Activated naive CD4-positive, alpha-beta T cell treated with anti-CD3 and anti-CD28 coated beads, Interleukin-2, amount 50 U/mL, for 24 hours (primary cell): ENCODE results near the gene SIPA1L3.

ENCODE experiments used
- H3K27ac Mint-ChIP-seq: one replicate; pipeline ENCODE4 v1.8.0; 2021; ENCODE audit warnings: mild to moderate bottlenecking, mixed read lengths
- H3K27me3 Mint-ChIP-seq: one replicate; pipeline ENCODE4 v1.8.0; 2021; ENCODE audit warnings: mixed read lengths
- H3K36me3 Mint-ChIP-seq: one replicate; pipeline ENCODE4 v1.8.0; 2021; ENCODE audit warnings: mixed read lengths
- H3K4me1 Mint-ChIP-seq: one replicate; pipeline ENCODE4 v1.8.0; 2021; ENCODE audit warnings: mixed read lengths
- H3K4me3 Mint-ChIP-seq: one replicate; pipeline ENCODE4 v1.8.0; 2021; ENCODE audit warnings: mild to moderate bottlenecking, mixed read lengths
- H3K9me3 Mint-ChIP-seq: one replicate; pipeline ENCODE4 v1.8.0; 2021; ENCODE audit warnings: mixed read lengths

Gene SIPA1L3

DNA sequence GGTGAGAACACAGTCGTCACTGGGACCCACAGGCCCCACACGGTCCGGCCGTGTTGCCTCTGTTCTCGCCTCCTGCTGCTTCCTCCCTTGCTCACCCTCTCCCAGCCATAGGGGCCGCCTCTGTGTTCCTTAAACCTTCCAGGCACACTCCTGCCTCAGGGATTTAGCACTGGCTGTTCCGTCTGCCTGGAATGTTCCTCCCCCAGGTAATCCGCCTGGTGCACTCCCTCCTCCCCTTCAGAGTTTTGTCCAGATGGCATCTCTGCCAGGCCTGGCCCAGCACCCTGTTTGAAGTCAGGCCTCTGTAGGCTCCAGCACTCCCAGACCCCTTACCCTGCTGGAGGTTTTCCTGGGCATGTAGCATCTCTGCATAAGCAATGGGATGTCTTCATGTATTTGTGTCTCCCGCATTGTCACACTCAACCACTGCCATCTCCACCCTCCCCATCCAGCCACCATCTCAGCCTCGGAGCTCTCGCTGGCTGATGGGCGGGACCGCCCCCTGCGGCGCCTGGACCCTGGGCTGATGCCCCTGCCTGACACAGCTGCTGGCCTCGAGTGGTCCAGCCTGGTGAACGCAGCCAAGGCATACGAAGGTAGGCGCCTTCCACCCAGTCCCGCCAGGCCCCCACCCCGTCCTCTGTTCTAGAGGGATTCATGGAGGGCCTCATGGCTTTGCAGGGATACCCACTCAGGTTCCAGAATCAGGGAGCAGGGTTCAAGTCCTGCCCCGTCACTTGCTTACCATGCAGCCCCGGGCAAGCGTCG lies 291.1 kb downstream of the SIPA1L3 start:
- Mint-ChIP-seq H3K9me3 (no peaks in the 10 kb centered on the region), H3K27me3 (no peaks in the 10 kb centered on the region), H3K36me3 (peaks cover 18% of the 10 kb centered on the region), H3K27ac (no peak overlapping the region), H3K4me1 (no peaks in the 10 kb centered on the region), H3K4me3 (no peak overlapping the region)

DNA sequence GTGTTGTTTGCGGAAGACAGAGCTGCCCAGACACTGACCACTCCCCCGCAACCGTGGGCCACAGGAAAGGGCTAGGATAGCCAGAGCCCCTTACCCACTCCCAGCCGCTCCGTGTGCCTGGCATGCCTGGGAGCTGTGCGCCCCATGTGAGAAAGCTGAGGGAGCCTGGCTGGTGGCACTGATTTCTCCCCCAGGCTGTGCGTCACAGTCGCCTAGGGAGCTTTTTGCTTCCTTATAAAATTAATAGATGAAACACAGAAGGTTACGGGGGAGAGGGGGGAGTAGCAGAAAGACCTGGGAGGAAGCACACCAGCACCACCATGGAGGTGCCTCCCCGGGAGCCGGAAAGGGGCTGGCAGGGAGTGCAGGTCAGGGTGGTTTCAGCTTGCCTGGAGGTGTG lies 292.3 kb downstream of the SIPA1L3 start:
- Mint-ChIP-seq H3K4me3 (no peak overlapping the region), H3K4me1 (no peaks in the 10 kb centered on the region), H3K27me3 (no peaks in the 10 kb centered on the region), H3K36me3 (peaks cover 18% of the 10 kb centered on the region), H3K9me3 (no peaks in the 10 kb centered on the region), H3K27ac (no peak overlapping the region)

DNA sequence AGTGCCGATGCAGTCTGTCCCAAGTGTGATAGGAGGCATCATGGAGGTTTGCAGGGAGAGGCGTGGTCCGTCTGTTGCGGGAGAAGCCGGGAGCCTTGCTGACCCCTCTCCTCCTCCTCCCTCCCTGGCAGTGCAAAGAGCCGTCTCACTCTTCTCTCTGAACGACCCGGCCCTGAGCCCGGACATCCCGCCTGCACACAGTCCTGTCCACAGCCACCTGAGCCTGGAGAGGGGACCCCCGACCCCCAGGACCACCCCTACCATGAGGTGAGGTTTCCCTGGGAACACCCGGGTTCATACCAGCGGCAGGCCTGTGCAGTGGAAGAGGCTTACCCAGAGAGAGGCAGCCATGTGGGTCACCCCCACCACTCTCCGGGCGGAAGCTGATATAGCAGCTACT lies 294.7 kb downstream of the SIPA1L3 start:
- no peak overlapping the region for H3K4me3 Mint-ChIP-seq
- H3K4me1 Mint-ChIP-seq, result no peaks in the 10 kb centered on the region
- no peak overlapping the region for H3K27ac Mint-ChIP-seq
- H3K27me3 Mint-ChIP-seq, result no peaks in the 10 kb centered on the region
- peaks cover 16% of the 10 kb centered on the region for H3K36me3 Mint-ChIP-seq
- H3K9me3 Mint-ChIP-seq, result no peaks in the 10 kb centered on the region

DNA sequence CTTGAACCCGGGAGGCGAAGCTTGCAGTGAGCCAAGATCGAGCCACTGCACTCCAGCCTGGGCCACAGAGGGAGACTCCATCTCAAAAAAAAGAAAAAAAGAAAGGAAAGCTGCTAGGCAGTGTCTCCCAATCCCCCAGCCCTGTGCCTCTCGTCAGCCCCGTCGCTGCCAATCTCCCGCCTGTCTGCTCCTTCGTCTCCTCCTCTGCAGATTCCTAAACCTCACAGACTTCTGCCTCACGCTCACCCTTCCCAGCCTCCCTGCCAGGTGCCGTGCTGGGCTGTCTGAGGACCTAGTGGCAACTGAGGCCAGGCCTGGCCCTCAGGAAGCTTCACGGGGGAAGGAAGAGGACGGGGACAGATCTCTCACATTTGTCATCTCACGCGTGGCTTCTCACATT lies 295.5 kb downstream of the SIPA1L3 start:
- H3K27ac Mint-ChIP-seq, result no peak overlapping the region

GRCh38 chr19:38203197-38203596 lies 296.2 kb downstream of the SIPA1L3 start:
- Mint-ChIP-seq H3K4me1 (no peaks in the 10 kb centered on the region), H3K27me3 (no peaks in the 10 kb centered on the region), H3K27ac (no peak overlapping the region), H3K4me3 (no peak overlapping the region), H3K36me3 (peaks cover 17% of the 10 kb centered on the region), H3K9me3 (no peaks in the 10 kb centered on the region)

More for the DNA sequence above, 295.5 kb downstream of the SIPA1L3 start:
- Mint-ChIP-seq H3K4me3 (no peak overlapping the region), H3K9me3 (no peaks in the 10 kb centered on the region), H3K27me3 (no peaks in the 10 kb centered on the region), H3K36me3 (peaks cover 18% of the 10 kb centered on the region), H3K4me1 (no peaks in the 10 kb centered on the region)

GRCh38 chr19:38204096-38204495 lies 297.1 kb downstream of the SIPA1L3 start:
- H3K4me1 Mint-ChIP-seq, result no peaks in the 10 kb centered on the region
- H3K4me3 Mint-ChIP-seq, result no peak overlapping the region
- peaks cover 1% of the 10 kb centered on the region for H3K27me3 Mint-ChIP-seq
- no peak overlapping the region for H3K27ac Mint-ChIP-seq
- H3K9me3 Mint-ChIP-seq, result no peaks in the 10 kb centered on the region
- H3K36me3 Mint-ChIP-seq, result peaks cover 17% of the 10 kb centered on the region

GRCh38 chr19:38204728-38205127 lies 297.7 kb downstream of the SIPA1L3 start:
- no peak overlapping the region for H3K4me3 Mint-ChIP-seq
- H3K27ac Mint-ChIP-seq, result no peak overlapping the region
- peaks cover 17% of the 10 kb centered on the region for H3K36me3 Mint-ChIP-seq
- no peaks in the 10 kb centered on the region for H3K9me3 Mint-ChIP-seq
- peaks cover 2% of the 10 kb centered on the region for H3K27me3 Mint-ChIP-seq
- peaks cover 1% of the 10 kb centered on the region for H3K4me1 Mint-ChIP-seq

GRCh38 chr19:38206006-38206745 lies 299.2 kb downstream of the SIPA1L3 start:
- H3K4me3 Mint-ChIP-seq, result no peak overlapping the region
- H3K27me3 Mint-ChIP-seq, result peaks cover 12% of the 10 kb centered on the region
- H3K36me3 Mint-ChIP-seq, result peaks cover 17% of the 10 kb centered on the region
- H3K4me1 Mint-ChIP-seq, result peaks cover 12% of the 10 kb centered on the region
- no peaks in the 10 kb centered on the region for H3K9me3 Mint-ChIP-seq
- no peak overlapping the region for H3K27ac Mint-ChIP-seq

GRCh38 chr19:38206928-38207327 lies 299.9 kb downstream of the SIPA1L3 start:
- H3K9me3 Mint-ChIP-seq, result no peaks in the 10 kb centered on the region
- no peak overlapping the region for H3K27ac Mint-ChIP-seq

DNA sequence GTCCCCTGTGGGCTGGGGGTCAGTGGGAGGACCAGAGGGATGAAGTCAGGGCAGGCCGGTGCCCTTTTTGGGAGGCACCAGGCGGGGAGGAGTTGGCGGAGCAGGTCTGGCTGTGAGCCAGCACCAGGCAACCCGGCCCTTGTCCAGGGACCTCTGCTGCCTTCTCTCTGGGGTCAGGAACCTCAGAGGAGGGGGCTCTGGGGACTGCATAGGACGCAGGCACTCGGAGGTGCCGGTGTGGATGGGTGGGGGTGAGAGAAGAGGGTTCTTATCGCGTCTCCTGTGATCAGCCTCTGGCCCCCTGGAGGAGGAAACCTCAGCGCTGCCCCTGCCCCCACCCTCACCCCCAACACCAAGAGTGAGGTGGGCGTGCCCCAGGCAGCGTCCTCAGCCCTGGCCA lies 300.5 kb downstream of the SIPA1L3 start:
- Mint-ChIP-seq H3K27me3 (peaks cover 12% of the 10 kb centered on the region), H3K9me3 (no peaks in the 10 kb centered on the region), H3K27ac (no peak overlapping the region), H3K4me3 (no peak overlapping the region), H3K36me3 (peaks cover 12% of the 10 kb centered on the region), H3K4me1 (peaks cover 12% of the 10 kb centered on the region)

More at GRCh38 chr19:38206928-38207327, 299.9 kb downstream of the SIPA1L3 start:
- peaks cover 12% of the 10 kb centered on the region for H3K36me3 Mint-ChIP-seq
- peaks cover 12% of the 10 kb centered on the region for H3K4me1 Mint-ChIP-seq
- no peak overlapping the region for H3K4me3 Mint-ChIP-seq
- peaks cover 12% of the 10 kb centered on the region for H3K27me3 Mint-ChIP-seq

DNA sequence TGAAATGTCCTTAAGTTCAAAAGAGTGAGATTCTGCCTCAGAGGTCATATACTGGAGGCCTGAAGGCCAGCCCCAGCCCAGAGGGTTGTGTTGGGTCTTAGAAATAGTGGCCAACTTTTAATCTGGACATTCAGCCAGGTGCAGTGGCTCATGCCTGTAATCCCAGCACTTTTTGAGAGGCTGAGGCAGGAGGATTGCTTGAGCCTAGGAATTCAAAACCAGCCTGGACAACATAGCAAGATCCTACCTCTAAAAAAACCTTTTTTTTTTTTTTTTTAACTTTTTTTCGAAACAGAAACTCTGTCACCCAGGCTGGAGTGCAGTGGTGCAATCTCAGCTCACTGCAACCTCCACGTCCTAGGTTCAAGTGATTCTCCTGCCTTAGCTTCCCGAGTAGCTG lies 301.6 kb downstream of the SIPA1L3 start:
- Mint-ChIP-seq H3K36me3 (peaks cover 8% of the 10 kb centered on the region), H3K27ac (no peak overlapping the region), H3K27me3 (peaks cover 15% of the 10 kb centered on the region), H3K4me1 (peaks cover 12% of the 10 kb centered on the region), H3K4me3 (no peak overlapping the region), H3K9me3 (no peaks in the 10 kb centered on the region)

DNA sequence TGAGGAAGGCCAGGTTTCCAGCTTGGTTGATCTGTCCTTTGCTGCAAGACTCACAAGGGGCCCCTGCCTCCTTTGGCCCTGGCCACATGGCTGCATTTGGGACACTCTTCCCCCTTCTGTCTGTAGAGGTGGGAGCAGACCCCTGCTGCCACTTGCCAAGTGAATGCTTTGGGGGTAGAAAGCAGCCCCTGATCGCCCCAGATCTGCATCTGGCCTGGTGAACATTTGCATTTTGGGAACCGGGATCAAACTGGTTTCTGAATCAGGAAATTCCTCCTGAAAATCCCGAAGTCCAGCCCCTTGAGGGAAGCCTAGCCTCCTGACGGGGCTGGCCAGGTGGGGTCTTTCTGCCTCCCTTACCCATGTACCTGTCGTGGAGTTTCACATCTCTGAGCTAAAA lies 302.1 kb downstream of the SIPA1L3 start:
- peaks cover 17% of the 10 kb centered on the region for H3K4me1 Mint-ChIP-seq
- H3K9me3 Mint-ChIP-seq, result no peaks in the 10 kb centered on the region
- H3K27me3 Mint-ChIP-seq, result peaks cover 20% of the 10 kb centered on the region
- no peak overlapping the region for H3K4me3 Mint-ChIP-seq
- H3K27ac Mint-ChIP-seq, result no peak overlapping the region
- peaks cover 8% of the 10 kb centered on the region for H3K36me3 Mint-ChIP-seq

DNA sequence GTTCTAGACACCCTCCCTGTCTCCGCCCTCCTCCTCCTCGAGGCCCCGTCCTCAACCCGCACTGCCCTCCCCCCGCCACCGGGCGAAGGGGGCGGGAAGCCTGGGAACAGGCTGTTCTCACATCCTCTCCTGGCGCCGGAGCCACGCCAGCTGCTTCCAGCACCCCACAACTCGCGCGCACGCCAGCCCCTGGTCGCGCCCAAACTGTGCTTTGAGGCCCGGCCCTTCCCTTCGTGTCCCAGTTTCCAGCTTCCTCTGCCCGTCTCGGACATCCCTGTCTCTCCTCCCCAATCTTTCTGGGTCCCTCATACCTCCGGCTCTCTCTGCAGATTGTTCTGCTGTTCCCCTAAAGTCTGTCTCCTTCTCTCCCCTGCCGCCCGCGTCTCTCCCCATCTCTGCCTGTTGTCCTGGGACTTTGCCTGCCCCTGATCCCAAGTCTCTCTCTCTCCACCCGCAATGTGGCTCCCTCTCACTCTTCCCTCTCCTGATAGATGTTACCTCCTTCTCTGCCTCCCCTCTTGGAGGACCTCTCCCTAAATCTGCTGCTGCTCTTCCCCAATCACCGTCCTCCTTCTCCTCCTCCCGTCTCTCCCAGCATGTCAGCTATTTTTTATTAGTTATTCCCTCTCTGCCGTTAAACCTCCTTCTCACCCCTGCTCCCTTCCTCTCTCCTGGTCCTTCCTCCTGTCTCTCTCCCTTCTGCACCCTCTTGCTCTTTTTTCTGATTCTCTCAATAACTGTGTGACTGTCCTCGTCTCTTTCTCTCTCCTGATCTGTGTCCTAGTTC lies 302.9 kb downstream of the SIPA1L3 start:
- Mint-ChIP-seq H3K27ac (no peak overlapping the region), H3K27me3 (peaks cover 24% of the 10 kb centered on the region)

DNA sequence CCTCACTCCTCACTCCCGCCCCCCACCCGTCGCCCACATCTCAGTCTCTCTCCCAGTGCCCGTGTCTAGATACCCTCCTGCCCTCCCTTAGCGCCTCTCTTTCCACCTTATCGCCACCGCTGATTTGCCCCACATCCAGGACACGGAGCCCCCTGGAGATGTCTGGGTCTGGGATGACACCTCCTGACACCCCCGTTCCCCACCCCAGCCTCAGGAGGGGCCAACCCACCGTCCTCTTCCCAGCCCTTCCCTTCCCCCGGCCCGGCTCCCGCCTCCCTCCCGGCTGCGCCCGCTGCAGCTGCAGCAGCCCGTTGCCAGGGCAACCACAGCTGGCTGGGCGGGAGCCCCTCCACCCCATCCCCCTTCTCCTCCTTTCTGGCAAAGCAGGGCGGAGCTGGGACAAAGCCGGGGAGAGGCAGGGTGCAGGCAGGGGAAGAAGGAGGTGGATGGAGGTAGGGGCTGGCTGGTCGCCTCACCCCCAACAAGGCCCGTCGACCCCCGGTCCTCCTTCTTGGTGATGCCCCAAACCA lies 303.5 kb downstream of the SIPA1L3 start:
- no peaks in the 10 kb centered on the region for H3K9me3 Mint-ChIP-seq
- H3K4me3 Mint-ChIP-seq, result no peak overlapping the region
- H3K36me3 Mint-ChIP-seq, result peaks cover 4% of the 10 kb centered on the region
- peaks cover 24% of the 10 kb centered on the region for H3K27me3 Mint-ChIP-seq
- H3K4me1 Mint-ChIP-seq, result peaks cover 22% of the 10 kb centered on the region
- H3K27ac Mint-ChIP-seq, result no peak overlapping the region

More for the DNA sequence above, 302.9 kb downstream of the SIPA1L3 start:
- H3K4me3 Mint-ChIP-seq, result no peak overlapping the region
- peaks cover 5% of the 10 kb centered on the region for H3K36me3 Mint-ChIP-seq
- peaks cover 22% of the 10 kb centered on the region for H3K4me1 Mint-ChIP-seq
- H3K9me3 Mint-ChIP-seq, result no peaks in the 10 kb centered on the region

- Mint-ChIP-seq H3K27me3 (peaks cover 27% of the 10 kb centered on the region), H3K36me3 (peaks cover 4% of the 10 kb centered on the region)
Observed at GRCh38 chr19:38211151-38211591, 304.2 kb downstream of the SIPA1L3 start.

More at GRCh38 chr19:38211151-38211591, 304.2 kb downstream of the SIPA1L3 start:
- Mint-ChIP-seq H3K4me1 (peaks cover 22% of the 10 kb centered on the region), H3K4me3 (no peak overlapping the region), H3K9me3 (no peaks in the 10 kb centered on the region), H3K27ac (no peak overlapping the region)
